ENCODE data around the gene MED12L. TPM values are rescaled to one million over a fixed set of nuclear protein-coding genes. Genes with fewer than 3 reads are reported as not detected.

MED12L gene
- total RNA-seq, 1 donor from 2014 or later, result 1.4 TPM

GRCh38 chr3:151276687-151277042 lies 191.2 kb downstream of the MED12L start:
- no peak for TF ChIP-seq CTCF (IDR thresholded peaks at IDR 0.05)
- H3K27ac Mint-ChIP-seq (ENCODE audit: unreplicated experiment), result no peak overlapping the region
- H3K27me3 Mint-ChIP-seq (ENCODE audit: unreplicated experiment), result no peaks in the 10 kb centered on the region
- no peak for DNase-seq (ENCODE audit: extremely low spot score, unreplicated experiment)
- H3K9me3 Mint-ChIP-seq (ENCODE audit: unreplicated experiment), result no peaks in the 10 kb centered on the region
- no peaks in the 10 kb centered on the region for H3K36me3 Mint-ChIP-seq (ENCODE audit: unreplicated experiment)
- no peak overlapping the region for H3K4me3 Mint-ChIP-seq (ENCODE audit: unreplicated experiment)
- peaks cover 3% of the 10 kb centered on the region for H3K4me1 Mint-ChIP-seq (ENCODE audit: unreplicated experiment)

- H3K4me3 Mint-ChIP-seq (ENCODE audit: unreplicated experiment), result no peak within 1 kb of the TSS
- H3K9me3 Mint-ChIP-seq (ENCODE audit: unreplicated experiment), result no peaks in the 10 kb centered on the region
- DNase-seq (ENCODE audit: extremely low spot score, unreplicated experiment), result no peak
- no peaks in the 10 kb centered on the region for H3K36me3 Mint-ChIP-seq (ENCODE audit: unreplicated experiment)
- no peak for TF ChIP-seq CTCF (IDR thresholded peaks at IDR 0.05)
- H3K4me1 Mint-ChIP-seq (ENCODE audit: unreplicated experiment), result peaks cover 5% of the 10 kb centered on the region
- H3K27me3 Mint-ChIP-seq (ENCODE audit: unreplicated experiment), result no peaks in the 10 kb centered on the region
- no peak within 1 kb of the TSS for H3K27ac Mint-ChIP-seq (ENCODE audit: unreplicated experiment)
Measured at GRCh38 chr3:151278230-151278629, 192.8 kb downstream of the MED12L start, which contains the start of gene P2RY14. Gene P2RY14 (minus strand): TSS chr3:151278542. CDS start chr3:151214316, 64,226 bp downstream.

- no peaks in the 10 kb centered on the region for H3K36me3 Mint-ChIP-seq (ENCODE audit: unreplicated experiment)
- TF ChIP-seq CTCF (IDR thresholded peaks at IDR 0.05), result no peak
- no peak overlapping the region for H3K4me3 Mint-ChIP-seq (ENCODE audit: unreplicated experiment)
- no peak for DNase-seq (ENCODE audit: extremely low spot score, unreplicated experiment)
- H3K4me1 Mint-ChIP-seq (ENCODE audit: unreplicated experiment), result peaks cover 5% of the 10 kb centered on the region
- no peaks in the 10 kb centered on the region for H3K9me3 Mint-ChIP-seq (ENCODE audit: unreplicated experiment)
- no peak overlapping the region for H3K27ac Mint-ChIP-seq (ENCODE audit: unreplicated experiment)
- H3K27me3 Mint-ChIP-seq (ENCODE audit: unreplicated experiment), result no peaks in the 10 kb centered on the region
Measured at GRCh38 chr3:151281671-151282324, 196.3 kb downstream of the MED12L start.

GRCh38 chr3:151282921-151283320 lies 197.5 kb downstream of the MED12L start:
- no peaks in the 10 kb centered on the region for H3K27me3 Mint-ChIP-seq (ENCODE audit: unreplicated experiment)
- no peak for DNase-seq (ENCODE audit: extremely low spot score, unreplicated experiment)
- no peak overlapping the region for H3K27ac Mint-ChIP-seq (ENCODE audit: unreplicated experiment)
- peaks cover 5% of the 10 kb centered on the region for H3K4me1 Mint-ChIP-seq (ENCODE audit: unreplicated experiment)
- H3K36me3 Mint-ChIP-seq (ENCODE audit: unreplicated experiment), result no peaks in the 10 kb centered on the region
- peak; percentile 77 for TF ChIP-seq CTCF (IDR thresholded peaks at IDR 0.05)
- no peak overlapping the region for H3K4me3 Mint-ChIP-seq (ENCODE audit: unreplicated experiment)
- H3K9me3 Mint-ChIP-seq (ENCODE audit: unreplicated experiment), result no peaks in the 10 kb centered on the region

- Mint-ChIP-seq H3K4me1 (ENCODE audit: unreplicated experiment) (peaks cover 5% of the 10 kb centered on the region), H3K4me3 (ENCODE audit: unreplicated experiment) (no peak overlapping the region), H3K27ac (ENCODE audit: unreplicated experiment) (no peak overlapping the region), H3K36me3 (ENCODE audit: unreplicated experiment) (no peaks in the 10 kb centered on the region), H3K9me3 (ENCODE audit: unreplicated experiment) (no peaks in the 10 kb centered on the region), H3K27me3 (ENCODE audit: unreplicated experiment) (no peaks in the 10 kb centered on the region)
- TF ChIP-seq CTCF (IDR thresholded peaks at IDR 0.05), result no peak
- no peak for DNase-seq (ENCODE audit: extremely low spot score, unreplicated experiment)
Measured at GRCh38 chr3:151283387-151283786, 197.9 kb downstream of the MED12L start.
